HL-60 (cell line): Measurements from ENCODE around the gene SELENOK.

ENCODE experiments used
- POLR2AphosphoS5 ChIP-seq: IDR thresholded peaks from 2 replicates; pipeline ENCODE4 v1.6.1; 2012; ENCODE audit warnings: low read depth
- TF ChIP-seq, protein P1 (sequence below): IDR thresholded peaks from one replicate; pipeline ENCODE4 v1.5.1; 2011; ENCODE audit warnings: low read length, control low read depth, inconsistent platforms; ENCODE audit not compliant: insufficient read depth

DNA sequence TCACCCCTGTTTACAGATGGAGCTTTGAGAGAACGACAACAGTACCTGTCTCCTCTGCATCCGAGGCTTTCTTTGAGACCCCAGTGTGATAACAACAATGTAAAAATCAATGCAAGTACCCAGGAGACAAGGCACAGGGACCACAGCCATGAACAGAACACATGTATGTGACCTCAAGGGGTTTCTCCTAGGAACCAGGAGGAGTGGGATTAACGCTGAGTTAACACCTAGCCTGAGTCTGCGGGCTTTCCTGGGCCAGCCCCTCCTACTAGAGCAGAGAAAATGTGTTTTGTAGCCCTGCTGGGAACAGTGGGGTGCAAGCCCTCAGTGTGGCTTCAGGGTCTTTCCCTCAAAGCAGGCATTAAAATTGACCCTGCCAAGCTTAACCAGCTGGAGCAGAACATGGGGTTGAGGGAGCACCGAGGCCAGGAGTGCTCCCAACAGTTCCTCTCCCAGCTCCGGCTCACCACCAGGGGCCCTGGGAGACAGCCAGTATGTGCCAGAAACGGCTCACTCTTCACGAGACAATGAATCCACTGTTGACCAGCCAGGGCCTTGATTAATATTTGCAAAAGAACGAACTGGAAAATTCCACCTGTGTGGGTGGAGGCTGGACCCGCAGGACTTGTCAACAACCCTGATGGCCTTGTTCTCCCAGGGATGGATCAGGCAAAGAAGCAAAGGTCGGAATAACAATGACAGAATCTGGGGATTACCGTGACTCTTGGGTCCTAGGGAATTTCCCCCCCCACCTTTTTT is 49.0 kb downstream of the SELENOK start:
- TF ChIP-seq POLR2AphosphoS5 = no peak
- TF ChIP-seq, protein P1, sequence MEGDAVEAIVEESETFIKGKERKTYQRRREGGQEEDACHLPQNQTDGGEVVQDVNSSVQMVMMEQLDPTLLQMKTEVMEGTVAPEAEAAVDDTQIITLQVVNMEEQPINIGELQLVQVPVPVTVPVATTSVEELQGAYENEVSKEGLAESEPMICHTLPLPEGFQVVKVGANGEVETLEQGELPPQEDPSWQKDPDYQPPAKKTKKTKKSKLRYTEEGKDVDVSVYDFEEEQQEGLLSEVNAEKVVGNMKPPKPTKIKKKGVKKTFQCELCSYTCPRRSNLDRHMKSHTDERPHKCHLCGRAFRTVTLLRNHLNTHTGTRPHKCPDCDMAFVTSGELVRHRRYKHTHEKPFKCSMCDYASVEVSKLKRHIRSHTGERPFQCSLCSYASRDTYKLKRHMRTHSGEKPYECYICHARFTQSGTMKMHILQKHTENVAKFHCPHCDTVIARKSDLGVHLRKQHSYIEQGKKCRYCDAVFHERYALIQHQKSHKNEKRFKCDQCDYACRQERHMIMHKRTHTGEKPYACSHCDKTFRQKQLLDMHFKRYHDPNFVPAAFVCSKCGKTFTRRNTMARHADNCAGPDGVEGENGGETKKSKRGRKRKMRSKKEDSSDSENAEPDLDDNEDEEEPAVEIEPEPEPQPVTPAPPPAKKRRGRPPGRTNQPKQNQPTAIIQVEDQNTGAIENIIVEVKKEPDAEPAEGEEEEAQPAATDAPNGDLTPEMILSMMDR = no peak
